Measurements from ENCODE around the gene M6PR.

DNA sequence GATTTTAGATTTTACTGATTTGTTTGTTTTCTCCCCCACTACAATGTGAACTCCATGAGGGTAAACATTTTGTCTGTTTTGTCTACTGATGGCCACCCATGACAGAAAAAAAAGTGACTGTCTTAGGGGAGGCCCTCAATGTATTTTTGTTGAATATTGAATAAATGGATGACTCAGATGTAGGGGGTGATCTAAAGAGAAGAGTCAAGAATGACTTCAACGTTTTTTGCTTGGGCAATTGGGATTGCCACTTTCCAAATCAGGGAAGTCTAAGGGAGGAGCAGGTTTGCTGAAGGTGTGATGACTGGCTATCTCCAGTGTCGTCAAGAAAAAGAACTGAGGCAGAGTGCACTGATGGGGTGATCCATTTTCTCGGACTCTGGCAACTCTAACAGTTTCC is 45.8 kb downstream of the M6PR start:
- TF ChIP-seq TARDBP (IDR thresholded peaks at IDR 0.05) (no peak), FOXA1 (IDR thresholded peaks at IDR 0.05) (no peak), BHLHE40 (IDR thresholded peaks at IDR 0.05; ENCODE audit: borderline replicate concordance) (no peak), SUZ12 (IDR thresholded peaks at IDR 0.05) (no peak), NFRKB (IDR thresholded peaks at IDR 0.05) (no peak)

All from HEK293T (cell line).